ENCODE data around the gene UBE2E2.
A peak's percentile ranks its signal among the peaks of the same experiment; 100 is the strongest.
"Not testable (repeated sequence)": the region's sequence is repeated elsewhere in the genome, so short reads cannot be mapped to it uniquely, and the experiment has no call there.

The UBE2E2 gene

DNA sequence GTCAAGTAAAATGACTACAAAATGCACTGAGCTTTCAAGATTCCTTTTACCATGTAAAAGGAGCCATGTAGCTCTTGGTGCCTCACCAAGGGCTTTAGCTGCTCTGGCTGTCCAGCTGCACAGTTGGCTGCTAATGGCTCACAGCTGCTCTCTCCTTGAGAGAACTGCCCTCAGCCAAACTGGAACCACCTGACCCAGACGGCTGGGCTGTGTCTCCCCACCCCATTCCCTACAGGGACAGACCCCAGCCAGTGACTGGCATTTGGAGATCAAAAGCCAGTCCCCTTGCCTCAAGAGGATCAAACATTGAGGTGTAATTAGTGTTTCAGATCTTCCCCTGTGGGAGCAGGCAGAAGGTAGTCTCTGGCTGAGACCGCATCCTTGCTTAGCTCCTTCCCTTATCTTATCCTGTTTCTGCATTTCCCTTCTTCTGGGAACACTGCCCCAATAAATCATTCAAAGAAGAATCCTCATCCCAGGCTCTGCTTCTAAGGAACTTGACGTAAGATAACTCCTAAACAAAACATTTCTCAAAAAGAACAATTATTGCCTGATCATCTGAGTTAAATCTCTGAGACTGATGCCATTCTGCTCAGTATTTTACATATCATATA, 28.6 kb upstream of the UBE2E2 start:
- no peak for DNase-seq (ENCODE audit: low read depth)
- TF ChIP-seq, protein P1, sequence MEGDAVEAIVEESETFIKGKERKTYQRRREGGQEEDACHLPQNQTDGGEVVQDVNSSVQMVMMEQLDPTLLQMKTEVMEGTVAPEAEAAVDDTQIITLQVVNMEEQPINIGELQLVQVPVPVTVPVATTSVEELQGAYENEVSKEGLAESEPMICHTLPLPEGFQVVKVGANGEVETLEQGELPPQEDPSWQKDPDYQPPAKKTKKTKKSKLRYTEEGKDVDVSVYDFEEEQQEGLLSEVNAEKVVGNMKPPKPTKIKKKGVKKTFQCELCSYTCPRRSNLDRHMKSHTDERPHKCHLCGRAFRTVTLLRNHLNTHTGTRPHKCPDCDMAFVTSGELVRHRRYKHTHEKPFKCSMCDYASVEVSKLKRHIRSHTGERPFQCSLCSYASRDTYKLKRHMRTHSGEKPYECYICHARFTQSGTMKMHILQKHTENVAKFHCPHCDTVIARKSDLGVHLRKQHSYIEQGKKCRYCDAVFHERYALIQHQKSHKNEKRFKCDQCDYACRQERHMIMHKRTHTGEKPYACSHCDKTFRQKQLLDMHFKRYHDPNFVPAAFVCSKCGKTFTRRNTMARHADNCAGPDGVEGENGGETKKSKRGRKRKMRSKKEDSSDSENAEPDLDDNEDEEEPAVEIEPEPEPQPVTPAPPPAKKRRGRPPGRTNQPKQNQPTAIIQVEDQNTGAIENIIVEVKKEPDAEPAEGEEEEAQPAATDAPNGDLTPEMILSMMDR (conservative IDR thresholded peaks at IDR 0.05; ENCODE audit: low read length), result no peak
- no peak overlapping the region for H3K4me3 ChIP-seq (ENCODE audit: low read length)

DNA sequence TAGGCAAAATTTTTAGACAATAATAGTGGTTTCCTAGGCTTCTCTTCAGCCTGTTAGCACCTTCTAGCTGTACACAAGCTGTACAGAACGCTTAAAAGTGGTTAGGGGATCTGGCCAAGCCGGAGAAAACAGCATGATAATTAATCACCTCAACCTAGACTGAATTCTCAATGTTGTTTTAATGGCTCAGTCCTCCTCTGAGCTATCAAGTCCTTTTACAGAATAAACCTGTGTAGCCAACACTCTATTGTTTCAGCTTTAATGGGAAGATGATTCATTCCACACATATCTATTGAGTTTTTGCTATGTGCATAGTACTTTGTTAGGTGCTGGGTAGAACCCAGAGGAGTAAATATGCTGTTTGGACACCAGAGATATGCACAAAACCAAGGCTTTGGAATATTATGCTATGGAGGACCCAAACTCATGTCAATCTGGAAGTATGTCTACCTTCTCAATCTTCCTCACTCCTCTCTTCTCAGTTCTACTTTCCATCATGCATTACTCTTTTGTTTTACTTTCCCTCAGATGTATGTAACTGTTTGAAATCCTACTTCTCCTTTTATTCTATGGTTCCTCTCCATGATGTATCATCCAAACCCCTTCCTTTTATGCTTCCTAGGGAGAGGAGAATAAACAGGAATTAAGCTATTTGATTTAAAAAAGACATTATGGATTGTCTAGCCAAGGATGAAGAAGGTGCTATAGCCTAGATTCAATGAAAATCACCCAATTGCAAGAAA, 27.6 kb upstream of the UBE2E2 start:
- TF ChIP-seq, protein P1 (conservative IDR thresholded peaks at IDR 0.05; ENCODE audit: low read length), result no peak
- H3K4me3 ChIP-seq (ENCODE audit: low read length), result no peak overlapping the region
- no peak for DNase-seq (ENCODE audit: low read depth)

DNA sequence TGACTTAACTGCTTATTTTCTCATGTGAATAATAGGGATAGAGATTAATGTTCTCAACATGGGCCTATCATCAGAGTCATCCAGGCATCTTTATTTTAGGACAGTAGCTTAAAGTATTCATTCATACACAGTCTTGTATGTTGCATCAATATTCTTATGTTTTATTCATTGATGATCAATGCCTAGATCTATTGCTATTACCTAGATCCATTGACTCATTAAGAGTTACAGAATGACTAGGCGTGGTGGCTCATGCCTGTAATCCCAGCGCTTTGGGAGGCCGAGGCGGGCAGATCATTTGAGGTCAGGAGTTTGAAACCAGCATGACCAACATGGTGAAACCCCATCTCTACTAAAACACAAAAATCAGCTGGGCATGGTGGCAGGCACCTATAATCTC, 26.3 kb upstream of the UBE2E2 start:
- not testable (repeated sequence) for DNase-seq (ENCODE audit: low read depth); H3K4me3 ChIP-seq (ENCODE audit: low read length)

DNA sequence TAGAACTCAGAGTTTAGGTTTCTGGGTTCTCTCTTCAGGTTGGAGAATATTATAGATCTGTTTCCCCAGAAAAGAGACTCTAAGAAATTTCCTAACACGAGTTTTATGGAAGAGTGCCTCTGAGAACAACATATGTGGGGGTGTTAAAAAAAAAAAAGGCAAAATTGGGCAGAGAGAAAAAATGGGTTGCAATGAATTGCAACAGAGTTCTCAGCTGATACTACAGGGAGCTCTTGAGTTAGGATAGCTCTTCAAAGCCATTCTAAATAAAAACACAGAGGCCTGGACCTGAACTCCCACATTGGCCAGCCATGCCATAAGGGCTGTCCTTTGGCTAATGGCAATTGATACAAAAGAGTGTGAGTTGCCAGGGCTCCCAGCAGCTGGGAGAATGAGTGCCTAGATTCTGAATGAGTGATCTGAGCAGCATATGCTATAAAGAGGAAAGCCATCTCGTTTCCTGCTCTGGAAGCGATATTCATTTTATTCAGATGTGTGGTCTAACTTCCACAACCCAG, 20.1 kb upstream of the UBE2E2 start:
- DNase-seq (ENCODE audit: low read depth), result no peak
- H3K4me3 ChIP-seq (ENCODE audit: low read length), result no peak overlapping the region
- TF ChIP-seq, protein P1 (conservative IDR thresholded peaks at IDR 0.05; ENCODE audit: low read length), result no peak

DNA sequence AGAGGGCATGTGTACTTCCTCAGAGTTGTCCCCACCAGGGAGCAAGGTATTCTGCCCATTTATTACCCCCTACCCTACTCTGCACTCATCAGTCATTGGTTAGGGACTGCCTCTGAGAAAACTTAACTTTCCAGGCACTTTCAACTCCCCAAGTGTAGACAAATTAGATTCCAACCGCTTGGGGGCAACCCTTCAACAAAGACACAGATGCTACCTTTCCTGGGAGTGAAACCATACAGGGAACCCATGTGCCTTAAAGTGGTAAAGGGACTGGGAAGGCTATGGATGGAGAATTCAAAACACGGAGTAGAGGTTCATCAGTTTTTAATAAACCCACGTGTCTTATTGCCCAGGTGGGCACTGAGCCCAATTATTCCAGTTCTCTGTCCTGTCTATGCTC, 19.4 kb upstream of the UBE2E2 start:
- H3K4me3 ChIP-seq (ENCODE audit: low read length), result no peak overlapping the region
- TF ChIP-seq, protein P1 (conservative IDR thresholded peaks at IDR 0.05; ENCODE audit: low read length), result peak; percentile 74
- DNase-seq (ENCODE audit: low read depth), result peak; percentile 51

DNA sequence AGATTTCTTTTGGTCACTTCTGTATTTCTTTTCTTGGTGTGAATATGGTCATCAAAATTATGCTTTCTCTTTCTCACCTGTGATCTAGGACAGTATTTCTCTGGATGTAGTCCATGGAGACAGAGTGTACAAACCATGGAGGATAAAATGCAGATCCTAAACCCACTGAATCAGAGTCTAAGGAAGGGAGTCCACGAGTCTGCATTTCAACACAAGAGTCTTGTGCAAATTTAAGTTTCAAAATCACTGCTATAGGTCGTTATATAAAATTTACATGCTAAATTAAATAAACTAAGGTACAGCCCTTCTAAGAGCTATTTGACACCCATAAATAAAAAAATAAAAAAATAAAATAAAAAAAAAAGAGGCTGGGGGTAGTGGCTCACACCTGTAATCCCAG, 17.3 kb upstream of the UBE2E2 start:
- DNase-seq (ENCODE audit: low read depth), result no peak
- H3K4me3 ChIP-seq (ENCODE audit: low read length), result no peak overlapping the region
- TF ChIP-seq, protein P1 (conservative IDR thresholded peaks at IDR 0.05; ENCODE audit: low read length), result no peak

DNA sequence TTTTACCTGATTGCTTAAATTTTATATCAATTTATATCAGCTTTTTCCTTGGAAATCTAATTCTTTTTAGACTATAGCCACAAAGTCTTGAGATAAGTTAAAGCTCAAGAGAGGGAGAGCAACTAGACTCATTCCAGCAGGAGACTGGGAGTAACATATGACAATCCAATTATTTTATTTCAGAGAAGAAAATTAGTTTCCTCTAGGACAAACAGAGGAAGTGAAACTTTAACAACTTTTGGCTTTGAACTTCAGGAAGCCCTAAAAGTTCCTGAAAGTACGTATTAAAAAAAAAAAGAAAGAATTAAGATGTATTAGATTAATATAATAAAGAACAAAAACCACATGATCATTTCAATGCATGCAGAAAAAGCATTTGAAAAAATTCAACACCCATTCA, 13.9 kb upstream of the UBE2E2 start:
- TF ChIP-seq, protein P1 (conservative IDR thresholded peaks at IDR 0.05; ENCODE audit: low read length), result no peak
- no peak for DNase-seq (ENCODE audit: low read depth)
- no peak overlapping the region for H3K4me3 ChIP-seq (ENCODE audit: low read length)
